GM19023 (cell line): ENCODE data around the gene PDE6D.

Experiments
- ATAC-seq: cut with Tn5 transposase; IDR thresholded peaks from one replicate; pipeline ENCODE4 v1.9.1; 2021; ENCODE audit warnings: mild to moderate bottlenecking, moderate library complexity; ENCODE audit not compliant: unreplicated experiment

PDE6D gene

GRCh38 chr2:231780909-231781797 is at the start of gene PDE6D:
PDE6D (minus strand) TSS chr2:231781282; CDS start chr2:231781114, 168 bp downstream.
- peak; percentile 92 for ATAC-seq

- ATAC-seq, result no peak
Measured at GRCh38 chr2:231821908-231822307, 40.8 kb upstream of the PDE6D start.

- ATAC-seq, result no peak
Measured at GRCh38 chr2:231820786-231821303, 39.8 kb upstream of the PDE6D start.

- no peak for ATAC-seq
Measured at GRCh38 chr2:231819447-231820042, 38.5 kb upstream of the PDE6D start.

- no peak for ATAC-seq
Measured at GRCh38 chr2:231816327-231817026, 35.4 kb upstream of the PDE6D start.

GRCh38 chr2:231810905-231811304 is 29.8 kb upstream of the PDE6D start:
- no peak for ATAC-seq

- ATAC-seq, result no peak
Measured at GRCh38 chr2:231807020-231807419, 25.9 kb upstream of the PDE6D start.

GRCh38 chr2:231803501-231804138 is 22.5 kb upstream of the PDE6D start:
- ATAC-seq, result no peak

GRCh38 chr2:231800493-231801091 is 19.5 kb upstream of the PDE6D start:
- no peak for ATAC-seq

GRCh38 chr2:231795525-231796327 is 14.6 kb upstream of the PDE6D start:
- no peak for ATAC-seq

GRCh38 chr2:231794383-231794782 is 13.3 kb upstream of the PDE6D start:
- no peak for ATAC-seq

- ATAC-seq, result no peak
Measured at GRCh38 chr2:231791107-231791506, 10.0 kb upstream of the PDE6D start.

- no peak for ATAC-seq
Measured at GRCh38 chr2:231786917-231787292, 5.8 kb upstream of the PDE6D start.

GRCh38 chr2:231786177-231786916 is 5.3 kb upstream of the PDE6D start, which contains the start of gene COPS7B:
COPS7B (plus strand) TSS chr2:231786445; CDS start chr2:231788571, 2,126 bp downstream.
- peak; percentile 64 for ATAC-seq

GRCh38 chr2:231785822-231786176 is 4.7 kb upstream of the PDE6D start:
- ATAC-seq, result peak; percentile 15

- no peak for ATAC-seq
Measured at GRCh38 chr2:231785413-231785812, 4.3 kb upstream of the PDE6D start.

- ATAC-seq, result no peak
Measured at GRCh38 chr2:231781798-231782726, 980 bp upstream of the PDE6D start.
